Fibroblast of pulmonary artery (primary cell): ENCODE measurements around the gene GPR55.

Experiments used
- DNase-seq: peaks from one replicate; pipeline ENCODE4 v3.0.0-alpha.2; 2010; ENCODE audit warnings: low read depth
- H3K4me3 ChIP-seq: replicated peaks from 2 replicates; pipeline ENCODE4 v1.5.1; 2011; ENCODE audit warnings: low read depth, mild to moderate bottlenecking, control low read depth, low read length, moderate library complexity
- CTCF ChIP-seq: IDR thresholded peaks from 2 replicates; pipeline ENCODE4 v1.5.1; 2011; ENCODE audit warnings: mild to moderate bottlenecking, control low read depth, low read length, inconsistent platforms; ENCODE audit errors: missing control alignments

GPR55 gene

DNA sequence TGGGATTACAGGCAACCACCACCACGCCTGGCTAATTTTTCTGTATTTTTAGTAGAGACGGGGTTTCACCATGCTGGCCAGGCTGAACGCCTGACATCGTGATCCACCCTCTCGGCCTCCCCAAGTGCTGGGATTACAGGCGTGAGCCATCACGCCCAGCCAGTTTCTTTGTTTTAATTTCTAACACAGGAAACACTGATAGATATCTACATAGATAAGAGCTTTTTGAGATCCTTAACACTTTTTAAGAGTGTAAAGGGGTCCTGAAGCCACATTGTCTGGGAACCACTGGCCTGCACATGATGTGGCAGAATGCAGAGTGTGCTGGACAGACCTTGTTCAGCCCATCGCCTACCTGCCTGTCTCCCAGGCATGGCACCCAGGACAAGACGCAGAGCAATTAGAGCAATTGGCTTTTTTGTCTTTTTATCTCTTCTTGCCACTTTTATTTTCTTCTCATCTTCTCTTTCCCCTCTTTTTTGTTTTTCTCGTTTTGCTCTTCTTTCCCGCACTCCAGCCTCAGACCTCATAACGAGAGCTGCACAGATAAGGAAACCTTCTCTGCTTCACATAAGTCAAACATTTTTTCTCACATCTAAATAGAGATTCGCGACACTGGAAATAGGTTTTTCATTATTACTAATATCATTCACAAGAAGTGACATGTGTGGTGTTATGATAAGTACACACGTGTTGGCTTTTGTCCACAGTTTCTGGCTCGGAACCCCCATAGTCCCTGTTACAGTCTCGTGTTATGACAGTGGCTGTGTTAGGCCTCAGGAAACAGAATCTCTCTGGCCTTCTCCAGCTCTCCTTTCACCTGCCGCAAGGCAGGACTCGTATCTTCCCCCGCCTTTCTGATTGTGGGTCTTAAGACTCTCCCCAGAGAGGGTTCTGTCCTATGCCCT is 25.2 kb upstream of the GPR55 start:
- no peak for DNase-seq
- H3K4me3 ChIP-seq, result no peak overlapping the region
- TF ChIP-seq CTCF, result no peak

- no peak for DNase-seq
- TF ChIP-seq CTCF, result no peak
- no peak overlapping the region for H3K4me3 ChIP-seq
Observed at GRCh38 chr2:230947908-230948365, 22.9 kb upstream of the GPR55 start.

- TF ChIP-seq CTCF, result no peak
- H3K4me3 ChIP-seq, result no peak overlapping the region
- DNase-seq, result no peak
Observed at GRCh38 chr2:230947235-230947576, 22.2 kb upstream of the GPR55 start.

DNA sequence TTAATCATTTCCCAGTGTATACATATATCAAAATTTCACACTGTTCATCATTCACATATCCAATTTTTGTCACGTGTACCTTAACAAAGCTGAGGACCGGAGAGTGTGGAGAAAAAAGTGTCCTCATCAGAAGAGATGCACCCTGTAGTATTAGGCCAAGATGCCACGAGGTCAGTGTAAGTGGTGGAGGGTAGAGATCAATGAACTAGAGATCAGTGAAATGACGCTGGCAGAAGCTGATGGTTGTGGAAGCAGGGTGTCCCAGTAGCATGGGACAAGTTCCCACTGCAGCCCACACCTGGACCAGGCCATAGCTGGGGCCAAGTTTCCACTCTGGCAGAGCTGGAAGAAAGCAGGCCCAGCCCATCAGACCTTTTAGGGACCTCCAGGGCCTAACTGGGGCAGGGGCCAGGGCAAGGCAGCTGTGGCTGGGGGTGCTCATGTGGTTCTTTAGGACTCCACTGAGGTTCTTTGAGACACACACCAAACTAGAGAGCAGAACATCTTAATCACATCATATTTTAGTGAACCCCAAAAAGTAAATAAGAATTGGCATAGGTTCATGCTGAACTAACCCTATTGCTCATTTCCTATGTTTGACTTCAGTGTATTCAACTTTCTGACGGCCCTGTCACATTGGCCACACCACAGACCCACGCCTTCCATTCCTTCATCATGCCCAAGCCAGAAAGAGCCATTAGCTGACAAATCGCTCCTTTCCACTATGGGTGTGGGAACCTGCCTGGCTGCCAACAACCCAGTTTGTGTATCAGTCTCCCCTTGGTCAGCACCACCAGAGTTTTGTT is 21.6 kb upstream of the GPR55 start:
- no peak for TF ChIP-seq CTCF
- no peak overlapping the region for H3K4me3 ChIP-seq
- no peak for DNase-seq

- DNase-seq, result no peak
- H3K4me3 ChIP-seq, result no peak overlapping the region
Observed at GRCh38 chr2:230944757-230945372, 19.8 kb upstream of the GPR55 start.

GRCh38 chr2:230944123-230944653 is 19.1 kb upstream of the GPR55 start:
- no peak overlapping the region for H3K4me3 ChIP-seq
- TF ChIP-seq CTCF, result no peak
- DNase-seq, result no peak

More at GRCh38 chr2:230944757-230945372, 19.8 kb upstream of the GPR55 start:
- TF ChIP-seq CTCF, result no peak
